SK-N-DZ (cell line): ENCODE data around the gene FRMD4A.
"Not testable (repeated sequence)": the region's sequence is repeated elsewhere in the genome, so short reads cannot be mapped to it uniquely, and the experiment has no call there.

Source experiments
- DNase-seq: peaks from one replicate; pipeline ENCODE4 v3.0.0-alpha.2; 2015; ENCODE audit warnings: low spot score

Gene FRMD4A

GRCh38 chr10:13920031-13920430 is 410.7 kb downstream of the FRMD4A start:
- DNase-seq: no peak

GRCh38 chr10:13917791-13918190 is 412.9 kb downstream of the FRMD4A start:
- DNase-seq: no peak

GRCh38 chr10:13916384-13916947 is 414.3 kb downstream of the FRMD4A start:
- no peak for DNase-seq

- no peak for DNase-seq
Measured at GRCh38 chr10:13915710-13916109, 415.0 kb downstream of the FRMD4A start.

GRCh38 chr10:13913897-13914296 is 416.8 kb downstream of the FRMD4A start:
- no peak for DNase-seq

GRCh38 chr10:13911821-13912520 is 418.8 kb downstream of the FRMD4A start:
- no peak for DNase-seq

- DNase-seq: no peak
Measured at GRCh38 chr10:13909516-13910258, 421.0 kb downstream of the FRMD4A start.

GRCh38 chr10:13908475-13908874 is 422.2 kb downstream of the FRMD4A start:
- no peak for DNase-seq

GRCh38 chr10:13907570-13907969 is 423.2 kb downstream of the FRMD4A start:
- DNase-seq: no peak

GRCh38 chr10:13905281-13905680 is 425.4 kb downstream of the FRMD4A start:
- DNase-seq: no peak

- peak; percentile 14 for DNase-seq
Measured at GRCh38 chr10:13904064-13904463, 426.7 kb downstream of the FRMD4A start.

GRCh38 chr10:13902868-13903587 is 427.7 kb downstream of the FRMD4A start:
- DNase-seq: no peak

- no peak for DNase-seq
Measured at GRCh38 chr10:13899941-13900340, 430.8 kb downstream of the FRMD4A start.

GRCh38 chr10:13896146-13896545 is 434.6 kb downstream of the FRMD4A start:
- not testable (repeated sequence) for DNase-seq

GRCh38 chr10:13894412-13895093 is 436.2 kb downstream of the FRMD4A start:
- no peak for DNase-seq

GRCh38 chr10:13893926-13894325 is 436.8 kb downstream of the FRMD4A start:
- peak; percentile 70 for DNase-seq

GRCh38 chr10:13892871-13893270 is 437.9 kb downstream of the FRMD4A start:
- DNase-seq: no peak

- DNase-seq: peak; percentile 40
Measured at GRCh38 chr10:13892001-13892491, 438.7 kb downstream of the FRMD4A start.

GRCh38 chr10:13891128-13892000 is 439.4 kb downstream of the FRMD4A start:
- peak; percentile 31 for DNase-seq
